DMS 273 treated with DMSO at 0.1 percent for 48 hours (cell line): ENCODE data around the gene FNDC3B.

ENCODE experiments used
- DNase-seq: peaks from one replicate; lab custom pipeline; 2025; lab: John Stamatoyannopoulos, UW

The FNDC3B gene

DNA sequence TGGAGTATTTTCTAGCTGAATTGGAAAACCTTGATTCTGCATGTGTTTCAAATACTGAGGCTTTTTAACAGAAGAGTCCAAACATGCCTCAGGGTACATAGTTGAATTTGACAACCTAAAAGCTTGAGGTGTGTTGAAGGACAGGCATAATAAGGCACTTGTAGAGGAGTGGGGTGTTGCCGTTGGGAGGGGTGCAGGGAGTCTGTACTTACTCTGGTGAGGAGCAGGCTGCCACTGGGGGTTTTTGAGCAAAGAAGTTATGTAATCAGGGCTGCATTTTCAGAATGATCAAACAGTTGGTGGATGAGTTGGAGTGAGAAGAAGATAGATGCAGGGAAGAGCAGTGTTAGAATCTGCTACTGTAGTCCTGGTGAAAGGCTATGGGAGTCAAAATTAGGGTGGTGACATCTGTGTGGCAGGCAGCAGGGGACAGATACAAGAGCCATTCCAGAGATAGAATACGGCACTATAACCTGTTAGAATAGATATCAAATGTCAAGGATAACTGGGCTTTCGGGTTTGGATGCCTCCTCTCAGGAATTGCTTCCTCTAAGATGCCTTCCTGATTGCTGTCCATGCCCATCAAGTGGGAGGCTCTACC lies 247.3 kb downstream of the FNDC3B start:
- DNase-seq, result no peak

DNA sequence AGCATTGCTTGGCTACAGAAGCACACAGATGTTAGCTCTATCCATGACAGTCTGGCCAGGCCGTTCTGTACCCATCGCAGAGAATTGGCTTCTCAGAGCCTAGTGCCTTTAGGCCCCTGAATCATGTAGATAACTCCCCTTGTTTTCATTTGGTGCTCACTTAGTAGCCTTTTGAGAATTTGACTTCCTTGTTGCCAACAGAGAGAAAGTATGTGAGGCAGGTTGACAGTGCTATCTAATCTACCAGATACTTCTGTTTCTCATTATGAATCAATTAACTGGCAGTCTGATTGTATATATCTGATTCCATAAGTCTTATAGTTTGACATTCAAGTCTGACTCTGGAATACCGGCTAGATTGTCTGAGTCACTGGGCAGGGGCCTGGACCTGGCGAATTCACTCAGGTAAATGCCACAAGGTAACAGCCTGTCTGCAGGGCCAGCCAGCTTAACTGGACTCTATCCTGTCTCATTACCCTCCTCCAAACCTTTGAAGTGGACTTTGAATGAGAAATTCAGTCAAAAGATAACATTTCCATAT lies 248.6 kb downstream of the FNDC3B start:
- DNase-seq, result no peak

DNA sequence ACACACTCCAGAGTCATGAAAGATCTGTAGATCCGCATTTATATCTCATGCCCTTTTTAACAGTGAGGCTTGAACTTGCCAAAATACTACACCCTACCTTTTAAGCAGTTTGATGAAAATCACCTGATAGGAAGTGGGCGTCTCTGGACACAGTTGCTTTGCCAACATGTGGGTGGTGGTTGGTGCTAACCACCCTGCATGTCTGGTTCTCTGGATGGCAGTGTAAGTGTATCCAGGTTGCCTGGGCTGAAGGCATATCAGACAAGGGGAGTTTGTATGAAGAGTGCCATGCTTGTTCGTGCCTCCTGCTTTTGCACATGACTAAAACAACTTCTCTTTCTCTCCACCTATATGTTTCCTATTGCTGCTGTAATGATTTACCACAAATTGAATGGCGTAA lies 249.3 kb downstream of the FNDC3B start:
- DNase-seq, result no peak

DNA sequence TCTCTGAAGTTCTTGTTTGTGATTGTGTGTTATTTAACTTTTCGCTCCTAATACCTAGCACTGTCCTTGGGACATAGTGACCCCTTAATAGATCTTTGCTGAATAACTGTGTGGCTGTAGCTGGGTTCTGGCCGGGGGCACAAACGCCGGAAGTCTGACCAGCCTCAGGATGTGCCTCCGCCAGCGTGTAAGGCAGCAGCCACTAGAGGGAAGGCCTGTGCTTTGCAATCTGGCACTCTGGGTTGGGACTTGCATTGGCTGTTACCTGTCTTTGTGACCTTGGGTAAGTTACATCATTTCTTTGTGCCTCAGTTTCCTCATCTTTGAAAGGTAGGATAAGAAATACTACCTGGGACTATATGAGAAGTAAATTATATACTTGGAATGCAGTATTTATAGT lies 250.2 kb downstream of the FNDC3B start:
- DNase-seq, result no peak

DNA sequence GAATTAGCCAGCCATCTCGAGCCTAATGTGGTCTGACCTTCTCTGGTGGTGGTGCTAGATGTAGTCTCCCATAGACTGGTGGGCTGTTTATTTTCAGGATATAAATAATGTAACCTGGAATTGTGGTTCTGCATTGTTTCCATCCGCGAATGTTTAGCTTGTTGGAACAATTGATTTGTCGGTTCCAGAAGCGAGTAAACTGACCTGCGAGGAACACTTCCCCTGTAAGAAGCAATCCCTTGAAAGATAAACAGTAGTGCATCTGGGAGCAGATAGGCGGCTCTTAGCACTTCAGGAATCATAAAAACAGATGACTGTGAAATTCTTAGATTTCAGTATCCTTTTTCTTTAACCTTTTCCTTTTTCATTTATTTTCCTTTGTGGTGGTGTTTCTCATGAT lies 251.1 kb downstream of the FNDC3B start:
- DNase-seq, result no peak

DNA sequence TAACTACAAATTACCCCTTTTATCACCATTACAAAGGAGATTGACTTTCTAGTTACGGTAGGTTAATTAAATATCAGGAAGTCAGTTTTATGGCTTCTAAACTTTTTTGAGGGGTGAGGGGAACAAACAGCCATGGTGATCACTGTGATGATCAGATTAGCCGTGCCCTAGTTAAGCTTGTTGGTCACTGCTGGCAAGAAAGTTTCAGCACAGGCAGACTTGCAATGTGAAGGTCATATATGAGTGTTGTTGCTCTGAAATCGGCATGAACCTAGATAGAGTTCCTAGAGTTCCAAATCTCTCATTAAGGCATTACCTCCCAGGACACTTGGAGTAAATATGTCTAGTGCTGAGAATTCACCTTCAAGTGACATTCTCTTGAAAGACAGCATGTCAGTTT lies 252.3 kb downstream of the FNDC3B start:
- DNase-seq, result no peak

DNA sequence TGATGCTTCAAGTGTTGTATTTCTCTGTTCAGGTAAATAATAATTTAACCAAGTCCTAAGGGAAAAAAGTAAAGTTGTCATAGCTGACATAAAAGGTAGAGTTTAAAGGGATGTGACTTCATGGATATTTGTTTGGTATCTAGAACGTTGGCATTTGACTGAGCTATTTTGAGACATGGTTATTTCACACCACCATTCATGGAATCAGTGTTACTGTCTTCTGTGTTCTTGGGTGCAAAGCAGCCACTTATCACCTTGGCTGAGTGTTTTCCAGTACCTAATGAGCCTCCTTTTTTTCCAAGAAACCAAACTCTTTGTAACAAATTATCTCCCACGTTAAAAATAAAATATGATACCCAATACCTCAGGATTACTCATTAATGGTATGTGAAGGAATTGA lies 253.0 kb downstream of the FNDC3B start:
- no peak for DNase-seq

DNA sequence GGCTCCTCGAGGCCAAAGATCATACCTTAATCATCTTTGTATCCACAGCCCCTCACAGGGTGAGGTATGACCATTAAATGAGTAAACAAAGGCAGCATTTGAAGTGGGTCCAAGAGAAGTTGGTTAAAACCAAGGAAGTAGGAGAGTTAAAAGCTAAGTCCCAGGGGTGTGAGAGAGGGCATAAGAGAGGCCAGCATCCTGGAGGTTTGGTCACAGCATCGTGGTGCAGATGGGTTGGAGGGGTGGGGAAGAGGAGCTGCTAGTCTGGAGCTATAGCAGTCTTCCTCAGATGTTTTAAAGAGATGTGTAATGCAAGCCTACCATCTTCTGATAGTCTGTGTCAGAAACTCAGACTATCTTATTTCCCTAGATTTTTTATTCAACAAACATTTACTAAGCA lies 253.7 kb downstream of the FNDC3B start:
- no peak for DNase-seq

DNA sequence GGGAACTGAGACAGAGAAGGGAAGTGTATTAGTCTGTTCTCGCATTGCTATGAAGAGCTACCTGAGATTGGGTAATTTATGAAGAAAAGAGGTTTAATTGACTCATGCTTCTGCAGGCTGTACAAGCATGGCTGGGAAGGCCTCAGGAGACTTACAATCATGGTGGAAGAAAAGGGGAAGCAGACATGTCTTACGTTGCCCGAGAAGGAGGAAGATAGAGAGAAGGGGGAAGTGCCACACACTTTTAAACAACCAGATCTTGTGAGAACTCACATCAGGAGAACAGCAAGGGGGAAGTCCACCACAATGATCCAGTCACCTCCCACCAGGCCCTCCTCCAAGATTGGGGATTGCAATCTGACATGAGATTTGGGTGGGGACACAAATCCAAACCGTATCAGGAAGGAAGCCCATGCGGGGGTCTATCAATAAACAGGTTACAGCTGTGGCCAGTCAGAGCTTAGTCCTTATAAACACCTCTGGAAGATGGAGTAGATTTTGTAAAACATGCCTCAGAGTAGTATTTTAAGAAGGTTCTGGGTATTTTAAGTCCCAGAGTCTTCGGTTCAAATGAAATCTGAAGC lies 254.9 kb downstream of the FNDC3B start:
- DNase-seq, result no peak

DNA sequence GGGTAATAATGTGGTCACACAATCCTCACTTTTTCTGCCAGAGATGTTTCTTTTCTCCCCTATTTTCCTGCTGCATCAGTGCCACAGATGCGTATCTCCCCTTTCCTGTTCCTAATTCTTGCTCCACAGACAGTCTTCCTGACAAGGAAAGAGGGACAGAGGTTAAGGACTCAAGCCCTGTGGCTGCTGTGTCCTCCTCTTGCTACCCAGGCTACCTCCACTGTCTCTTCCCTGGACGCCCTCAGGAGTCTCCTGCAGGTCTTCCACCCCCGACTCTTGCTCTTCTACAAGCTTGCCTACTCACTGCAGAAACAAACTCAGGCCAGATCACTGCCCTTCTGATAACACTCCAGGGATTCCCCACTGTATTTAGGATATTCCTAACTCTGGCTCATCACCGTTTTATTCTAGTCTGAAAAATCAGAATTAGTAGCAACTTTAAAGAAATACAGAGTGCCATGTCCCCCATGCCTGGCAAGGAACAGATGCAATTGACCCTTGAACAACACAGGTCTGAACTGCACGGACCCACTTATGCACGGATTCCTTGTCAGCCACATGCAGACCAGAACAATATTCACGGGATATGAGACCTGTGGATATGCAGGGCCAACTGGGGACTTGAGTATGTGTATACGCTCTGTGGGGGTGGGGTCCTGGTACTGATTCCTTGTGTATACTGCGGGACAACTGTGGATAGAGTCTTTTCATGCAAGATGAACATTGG lies 257.0 kb downstream of the FNDC3B start:
- DNase-seq, result no peak

DNA sequence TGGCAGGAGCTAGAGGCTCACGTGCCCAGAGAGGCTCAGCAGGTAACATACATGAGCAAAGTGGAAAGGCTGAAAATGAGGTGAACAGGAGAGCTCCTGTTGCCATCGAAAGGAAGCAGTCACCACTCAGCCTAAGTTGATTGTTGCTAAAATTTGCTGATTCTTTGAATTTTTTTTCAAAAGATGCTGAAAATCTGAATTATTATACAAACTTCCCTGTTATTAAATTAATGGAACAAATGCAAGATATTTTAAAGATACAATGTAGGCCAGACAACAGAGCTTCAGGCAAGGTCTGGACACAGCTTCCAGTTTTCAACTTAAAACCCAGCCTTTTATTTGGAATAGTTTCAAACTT lies 257.6 kb downstream of the FNDC3B start:
- DNase-seq, result no peak

DNA sequence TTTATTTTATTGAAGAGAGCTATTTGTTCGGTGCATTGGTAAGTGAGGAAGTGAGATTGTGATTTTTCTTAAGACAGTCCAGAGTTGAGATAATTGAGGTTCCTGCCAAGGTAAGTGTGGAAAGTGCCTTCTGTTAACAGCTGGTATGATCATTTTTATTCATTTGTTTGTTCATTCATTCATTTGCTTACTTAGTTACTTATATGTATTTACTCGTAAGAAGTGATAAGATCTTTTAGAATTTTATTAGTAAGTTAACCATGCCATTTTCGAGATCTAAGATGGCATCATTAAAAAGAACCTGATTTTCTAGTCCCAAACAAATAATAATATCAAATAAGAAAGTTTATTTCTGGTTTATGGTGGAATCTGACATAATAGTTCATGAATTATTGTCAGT lies 258.9 kb downstream of the FNDC3B start:
- DNase-seq, result no peak

DNA sequence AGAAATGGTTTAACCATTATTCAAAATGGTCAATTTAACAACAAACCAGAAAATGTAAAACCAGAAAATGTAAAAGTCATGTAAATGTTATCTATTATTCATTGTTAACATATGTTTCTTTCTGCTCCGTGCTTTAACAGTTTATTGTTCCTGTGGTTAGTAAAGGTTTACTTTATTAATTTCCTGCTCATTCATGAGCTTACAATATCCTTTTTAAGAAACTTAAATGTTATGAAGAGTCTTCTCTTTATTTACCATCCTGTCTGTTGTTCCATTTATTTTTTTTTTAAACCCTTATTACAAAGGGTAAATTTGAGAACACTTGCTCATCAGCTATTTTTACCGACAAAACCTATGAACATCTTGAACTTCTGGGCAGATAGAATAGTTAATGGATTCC lies 260.8 kb downstream of the FNDC3B start:
- no peak for DNase-seq

DNA sequence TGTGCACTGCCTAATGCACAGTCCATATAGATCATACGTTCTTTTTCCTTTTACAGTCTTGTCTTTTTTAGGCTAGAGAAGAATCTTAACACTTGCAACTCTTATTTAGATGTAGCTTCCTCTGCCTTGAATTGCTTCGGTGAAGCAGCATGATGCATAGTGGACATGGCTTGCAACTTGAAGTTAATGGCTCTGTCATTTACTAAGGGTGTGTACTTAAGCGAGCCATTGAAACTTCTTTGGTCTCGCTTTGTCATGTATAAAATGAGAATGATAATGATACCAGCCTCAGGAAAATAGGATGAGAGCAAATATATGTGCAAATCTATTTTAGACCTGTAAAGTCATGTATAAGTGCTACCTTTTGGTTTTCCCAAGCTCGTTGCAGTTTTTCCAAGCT lies 261.5 kb downstream of the FNDC3B start:
- DNase-seq, result no peak

DNA sequence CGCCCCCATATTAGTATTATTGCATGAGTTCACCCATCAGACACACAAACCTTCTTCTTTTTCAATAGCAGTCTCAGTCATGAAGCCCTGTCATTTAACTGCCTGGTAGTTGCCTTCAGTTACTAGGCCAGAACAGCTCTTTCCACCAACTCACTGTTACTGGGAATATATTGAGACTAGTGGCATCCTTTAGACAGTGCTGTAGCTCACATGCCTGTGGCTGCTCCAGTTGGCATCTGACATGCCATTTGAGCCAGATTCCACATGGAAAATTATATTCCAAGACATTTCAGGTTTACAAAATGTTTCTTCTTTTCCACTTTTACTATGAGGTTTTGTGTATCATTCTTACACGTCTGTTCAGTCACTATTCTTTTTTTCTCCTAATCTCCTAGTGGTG lies 262.8 kb downstream of the FNDC3B start:
- DNase-seq, result no peak

DNA sequence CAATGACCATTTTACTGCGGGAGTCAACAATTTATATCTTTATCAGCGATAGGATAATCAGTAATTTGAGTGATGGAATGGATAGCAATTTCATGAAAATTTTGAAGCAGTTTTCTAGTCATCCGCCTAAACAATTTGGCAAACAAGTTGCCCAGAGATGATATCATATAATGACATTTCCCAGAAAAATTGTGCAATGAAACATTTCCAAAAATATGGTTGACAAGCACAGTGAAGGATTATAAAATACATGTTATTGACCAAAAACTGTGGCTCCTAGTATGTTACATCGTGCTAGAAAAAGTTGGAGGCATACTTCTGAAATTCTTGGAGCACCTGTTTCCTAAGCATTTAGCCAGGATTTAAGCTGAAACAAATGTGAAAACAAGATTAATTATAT lies 263.8 kb downstream of the FNDC3B start:
- DNase-seq, result no peak

DNA sequence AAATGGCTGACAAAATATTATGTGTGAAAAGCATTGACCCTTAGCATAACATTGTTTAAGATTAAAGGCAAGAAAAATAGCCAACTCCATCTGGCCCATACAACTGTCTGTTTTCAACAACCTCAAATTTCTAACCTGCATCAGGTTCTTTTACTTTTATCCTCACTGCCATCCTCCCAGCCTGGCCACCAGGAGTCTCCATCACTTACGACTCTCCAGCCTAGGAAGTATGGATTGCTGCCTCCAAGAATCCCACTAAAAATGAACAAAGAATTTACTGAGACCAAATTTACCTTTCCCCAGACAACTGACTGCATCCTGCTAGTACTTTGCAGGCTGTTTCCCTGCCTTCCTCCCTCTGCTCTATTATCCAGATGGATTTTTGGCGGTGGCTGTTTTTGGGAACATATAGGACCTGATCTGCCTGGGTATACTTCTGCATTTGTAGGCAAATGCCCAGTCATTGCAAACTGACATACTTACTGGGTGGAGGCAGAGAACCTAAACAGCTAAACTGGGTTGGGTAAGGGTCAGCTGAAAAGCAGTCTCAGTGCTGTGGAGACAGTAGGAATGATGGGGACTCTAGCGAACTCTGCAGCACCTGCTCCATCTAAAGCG lies 264.7 kb downstream of the FNDC3B start:
- no peak for DNase-seq

DNA sequence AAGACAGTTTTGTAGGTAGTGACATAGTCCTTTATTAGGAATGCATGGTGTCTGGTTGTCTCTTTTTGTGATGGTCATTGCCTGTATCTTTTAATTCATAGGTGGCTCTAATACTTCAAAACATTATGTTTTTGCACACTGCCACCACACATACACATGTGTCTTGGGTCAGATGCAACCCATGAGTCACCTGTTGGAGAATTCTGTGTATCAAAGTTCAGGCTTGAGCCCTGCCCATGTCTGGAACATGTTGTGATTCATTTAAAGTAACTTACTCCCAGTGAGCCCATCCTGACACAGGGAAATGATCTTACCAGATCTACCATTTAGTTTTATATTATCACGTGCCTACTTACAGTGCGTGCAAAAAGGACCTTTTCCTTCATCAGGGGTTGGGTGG lies 266.2 kb downstream of the FNDC3B start:
- DNase-seq, result no peak

DNA sequence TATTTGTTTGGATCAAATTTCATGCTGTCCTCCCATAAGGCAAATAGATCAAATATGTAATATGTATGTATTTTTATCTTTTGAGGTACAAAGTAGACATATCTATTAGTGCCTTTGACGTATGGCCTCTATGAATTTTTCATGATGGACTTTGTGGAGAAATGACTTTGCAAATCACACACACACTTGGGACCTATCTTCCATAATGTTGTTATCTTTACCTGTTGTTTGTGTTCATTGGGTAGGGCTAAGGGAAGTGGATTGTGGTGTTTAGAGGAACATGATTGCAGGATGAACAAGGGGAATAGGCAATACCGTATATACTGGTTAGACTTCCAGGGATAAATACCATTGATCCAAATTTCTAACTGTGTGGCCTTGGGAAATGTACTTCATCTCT lies 266.6 kb downstream of the FNDC3B start:
- no peak for DNase-seq

DNA sequence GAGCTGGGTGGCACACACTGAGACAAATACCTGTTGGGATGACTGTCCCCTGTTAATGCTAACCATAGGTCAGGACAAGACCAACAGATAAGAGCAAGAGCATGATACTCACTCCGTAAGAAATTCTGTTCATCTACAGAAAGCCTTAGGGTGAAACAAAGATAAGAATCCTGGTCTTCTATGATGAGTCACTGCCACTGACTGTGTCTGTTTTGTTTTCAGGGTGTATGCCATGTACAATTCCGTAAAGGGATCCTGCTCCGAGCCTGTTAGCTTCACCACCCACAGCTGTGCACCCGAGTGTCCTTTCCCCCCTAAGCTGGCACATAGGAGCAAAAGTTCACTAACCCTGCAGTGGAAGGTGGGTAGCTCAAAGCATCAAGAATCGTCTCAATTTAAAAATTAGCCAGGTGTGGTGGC lies 267.8 kb downstream of the FNDC3B start:
- DNase-seq, result no peak

DNA sequence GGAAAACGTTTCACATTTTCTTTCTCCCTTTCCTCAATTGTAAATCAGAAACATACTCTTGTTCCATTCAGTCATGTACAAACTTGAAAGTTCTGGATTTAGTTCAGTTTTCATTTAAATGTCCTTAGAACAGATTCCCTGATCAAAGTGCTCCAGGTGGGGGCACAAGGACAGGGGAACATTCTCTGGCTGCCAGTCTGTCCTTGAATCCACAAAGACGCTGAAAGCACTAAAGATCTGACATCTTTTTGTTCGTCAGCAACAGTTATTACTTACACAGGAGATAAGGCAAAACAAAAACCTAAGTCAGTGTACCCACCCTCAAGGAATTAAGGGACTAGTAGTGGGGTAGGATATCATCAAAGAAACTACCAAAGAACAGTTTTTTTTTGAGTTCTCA lies 269.7 kb downstream of the FNDC3B start:
- DNase-seq, result no peak

DNA sequence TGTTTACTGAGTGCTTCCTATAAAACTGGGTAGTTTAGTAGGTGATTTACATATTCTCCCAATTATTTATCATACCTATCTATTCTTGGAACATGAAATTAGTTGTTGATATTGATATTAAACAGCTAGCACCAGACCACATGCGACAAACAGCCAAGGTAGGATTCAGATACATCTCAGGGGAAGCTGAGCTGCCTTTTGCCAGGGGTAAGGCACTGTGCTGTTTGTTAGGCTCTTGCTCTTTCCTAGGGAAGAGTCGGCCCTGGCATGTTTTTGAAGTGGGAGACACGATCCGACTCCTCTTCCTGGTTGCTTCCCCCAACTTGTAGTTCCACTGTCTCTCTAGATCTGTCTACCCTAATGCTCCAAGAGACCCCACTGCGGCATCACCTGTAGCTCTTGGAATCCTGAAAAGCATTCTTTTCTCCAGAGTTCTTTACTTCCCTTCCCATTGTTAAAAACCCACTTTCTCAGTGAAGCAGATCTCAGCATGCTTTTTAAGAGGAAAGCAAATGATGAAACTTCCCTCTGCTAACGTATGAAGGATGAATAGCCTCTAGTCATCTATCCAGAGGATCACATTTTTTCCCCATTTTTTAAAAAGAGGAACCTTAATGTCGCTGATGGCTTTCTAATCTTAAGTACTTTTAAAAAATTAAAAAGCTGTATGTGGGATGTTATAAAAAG lies 270.5 kb downstream of the FNDC3B start:
- DNase-seq, result no peak

DNA sequence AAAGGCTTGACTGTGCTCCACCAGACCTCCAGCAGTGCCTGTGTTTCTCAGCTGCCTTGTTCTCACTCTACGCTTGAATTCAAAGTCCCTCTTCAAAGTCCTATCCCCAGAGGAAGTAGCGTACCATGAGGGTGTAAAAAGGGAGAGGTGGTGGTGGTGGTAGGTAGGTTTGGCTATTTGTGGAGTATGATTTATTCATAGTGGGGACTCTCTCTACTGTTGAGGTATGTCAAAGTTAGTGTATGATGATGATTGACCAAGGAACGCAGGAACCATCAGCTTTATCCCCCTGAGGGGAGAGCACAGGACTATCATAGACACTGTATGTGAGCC lies 271.0 kb downstream of the FNDC3B start:
- DNase-seq, result no peak
